ENCODE measurements around the gene RUVBL1.

Gene RUVBL1

GRCh38 chr3:128082546-128082945, 41.1 kb downstream of the RUVBL1 start:
- DNase-seq (ENCODE audit: low spot score): no peak

GRCh38 chr3:128081846-128082245, 41.8 kb downstream of the RUVBL1 start:
- DNase-seq (ENCODE audit: low spot score): no peak

- no peak for DNase-seq (ENCODE audit: low spot score)
Measured at GRCh38 chr3:128081226-128081625, 42.4 kb downstream of the RUVBL1 start.

GRCh38 chr3:128080323-128081080, 43.1 kb downstream of the RUVBL1 start:
- DNase-seq (ENCODE audit: low spot score): no peak

GRCh38 chr3:128079823-128080222, 43.8 kb downstream of the RUVBL1 start:
- no peak for DNase-seq (ENCODE audit: low spot score)

GRCh38 chr3:128078875-128079274, 44.7 kb downstream of the RUVBL1 start:
- DNase-seq (ENCODE audit: low spot score): no peak

- DNase-seq (ENCODE audit: low spot score): no peak
Measured at GRCh38 chr3:128078322-128078721, 45.3 kb downstream of the RUVBL1 start.

- DNase-seq (ENCODE audit: low spot score): no peak
Measured at GRCh38 chr3:128077665-128078064, 45.9 kb downstream of the RUVBL1 start.

GRCh38 chr3:128077202-128077624, 46.4 kb downstream of the RUVBL1 start:
- DNase-seq (ENCODE audit: low spot score): no peak

GRCh38 chr3:128076483-128077201, 47.0 kb downstream of the RUVBL1 start:
- DNase-seq (ENCODE audit: low spot score): no peak

- DNase-seq (ENCODE audit: low spot score): peak; percentile 84
Measured at GRCh38 chr3:128075522-128076482, 47.8 kb downstream of the RUVBL1 start.

- peak; percentile 33 for DNase-seq (ENCODE audit: low spot score)
Measured at GRCh38 chr3:128074851-128075521, 48.6 kb downstream of the RUVBL1 start.

GRCh38 chr3:128073807-128074206, 49.8 kb downstream of the RUVBL1 start:
- DNase-seq (ENCODE audit: low spot score): no peak

- DNase-seq (ENCODE audit: low spot score): no peak
Measured at GRCh38 chr3:128073185-128073725, 50.4 kb downstream of the RUVBL1 start.

- no peak for DNase-seq (ENCODE audit: low spot score)
Measured at GRCh38 chr3:128072454-128073184, 51.0 kb downstream of the RUVBL1 start.

- no peak for DNase-seq (ENCODE audit: low spot score)
Measured at GRCh38 chr3:128071771-128072453, 51.7 kb downstream of the RUVBL1 start.

GRCh38 chr3:128070898-128071591, 52.6 kb downstream of the RUVBL1 start:
- no peak for DNase-seq (ENCODE audit: low spot score)

GRCh38 chr3:128069271-128069670, 54.3 kb downstream of the RUVBL1 start:
- no peak for DNase-seq (ENCODE audit: low spot score)

GRCh38 chr3:128068156-128068620, 55.4 kb downstream of the RUVBL1 start:
- no peak for DNase-seq (ENCODE audit: low spot score)
